Subcutaneous adipose tissue (tissue), 4 donors: Measurements from ENCODE around the gene ATP8A2. TPM values are rescaled to one million over a fixed set of nuclear protein-coding genes. Genes with fewer than 3 reads are reported as not detected.

Experiments used
- total RNA-seq, 4 donors: library from RNA; depleted of rRNA; stranded (reverse); fragments of >200 nt; gene quantifications; one replicate each; pipeline ENCODE4 v1.1.0, GENCODE V29; 2016
- TF ChIP-seq, protein P1 (sequence below): fragments of 450-650 bp; IDR thresholded peaks from one replicate; pipeline ENCODE4 v1.5.1; 2016; ENCODE audit warnings: low read depth, mild to moderate bottlenecking, control low read depth, antibody characterized with exemption, moderate library complexity

The ATP8A2 gene
- total RNA-seq, 4 donors from 2014 or later = under 0.01 to 0.17 TPM; not detected in 2

DNA sequence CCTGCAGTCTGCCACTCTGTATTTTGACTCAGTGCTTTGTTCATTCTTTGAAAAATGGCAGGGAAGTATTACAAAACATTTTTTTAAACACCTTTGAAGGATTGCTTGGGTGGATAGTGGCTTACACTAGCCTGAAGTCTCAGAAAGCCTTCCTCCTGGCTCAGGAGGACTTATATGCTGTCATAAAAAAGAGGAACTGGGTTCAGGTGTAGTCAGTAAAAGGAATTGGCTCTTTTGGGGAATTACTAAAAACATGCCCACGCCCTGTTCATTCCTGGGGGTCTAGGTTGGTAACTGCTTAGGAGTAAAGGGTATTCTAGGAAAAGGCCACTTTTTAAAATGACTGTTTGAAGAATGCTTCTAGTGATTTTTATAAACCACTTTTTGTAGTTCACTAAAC is 493.2 kb downstream of the ATP8A2 start:
- TF ChIP-seq, protein P1, sequence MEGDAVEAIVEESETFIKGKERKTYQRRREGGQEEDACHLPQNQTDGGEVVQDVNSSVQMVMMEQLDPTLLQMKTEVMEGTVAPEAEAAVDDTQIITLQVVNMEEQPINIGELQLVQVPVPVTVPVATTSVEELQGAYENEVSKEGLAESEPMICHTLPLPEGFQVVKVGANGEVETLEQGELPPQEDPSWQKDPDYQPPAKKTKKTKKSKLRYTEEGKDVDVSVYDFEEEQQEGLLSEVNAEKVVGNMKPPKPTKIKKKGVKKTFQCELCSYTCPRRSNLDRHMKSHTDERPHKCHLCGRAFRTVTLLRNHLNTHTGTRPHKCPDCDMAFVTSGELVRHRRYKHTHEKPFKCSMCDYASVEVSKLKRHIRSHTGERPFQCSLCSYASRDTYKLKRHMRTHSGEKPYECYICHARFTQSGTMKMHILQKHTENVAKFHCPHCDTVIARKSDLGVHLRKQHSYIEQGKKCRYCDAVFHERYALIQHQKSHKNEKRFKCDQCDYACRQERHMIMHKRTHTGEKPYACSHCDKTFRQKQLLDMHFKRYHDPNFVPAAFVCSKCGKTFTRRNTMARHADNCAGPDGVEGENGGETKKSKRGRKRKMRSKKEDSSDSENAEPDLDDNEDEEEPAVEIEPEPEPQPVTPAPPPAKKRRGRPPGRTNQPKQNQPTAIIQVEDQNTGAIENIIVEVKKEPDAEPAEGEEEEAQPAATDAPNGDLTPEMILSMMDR = no peak

DNA sequence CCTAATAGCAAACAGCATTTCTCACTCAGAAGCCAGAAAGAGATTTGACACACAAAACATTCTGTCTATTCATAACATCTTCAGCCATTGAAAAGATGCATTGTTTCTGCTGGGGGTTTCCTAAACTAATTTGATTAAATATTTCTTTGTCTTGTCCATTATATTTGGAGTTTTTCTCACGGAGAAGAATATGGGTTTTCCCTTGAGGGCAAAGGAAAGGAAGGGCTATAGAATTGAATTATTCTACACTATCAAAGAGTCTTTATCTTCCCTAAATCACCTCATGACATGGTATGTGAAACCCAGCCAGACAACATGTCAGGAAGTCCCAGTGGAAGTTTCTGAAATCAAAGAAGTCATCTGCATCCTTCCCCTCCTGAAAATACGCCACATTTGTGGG is 493.6 kb downstream of the ATP8A2 start:
- TF ChIP-seq, protein P1 = no peak

DNA sequence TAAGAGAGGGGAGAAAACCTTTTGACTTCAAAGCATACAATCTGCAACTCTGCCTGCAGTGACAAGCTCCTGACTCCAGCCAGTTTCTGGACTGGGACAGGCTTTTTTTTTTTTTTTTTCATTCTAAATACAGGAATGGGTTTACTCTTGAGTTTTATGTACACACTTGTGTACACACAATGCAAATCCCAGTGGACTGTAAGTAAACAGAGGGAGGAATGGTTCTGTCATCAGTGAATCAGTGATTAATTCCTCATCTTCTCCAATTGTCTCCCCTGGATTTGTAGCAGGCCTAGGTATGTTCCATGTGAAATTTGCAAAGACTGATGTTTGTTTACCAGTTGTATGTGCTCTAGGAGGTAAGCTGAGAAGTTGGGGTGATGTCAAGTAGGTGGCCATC is 495.3 kb downstream of the ATP8A2 start:
- TF ChIP-seq, protein P1 = no peak

DNA sequence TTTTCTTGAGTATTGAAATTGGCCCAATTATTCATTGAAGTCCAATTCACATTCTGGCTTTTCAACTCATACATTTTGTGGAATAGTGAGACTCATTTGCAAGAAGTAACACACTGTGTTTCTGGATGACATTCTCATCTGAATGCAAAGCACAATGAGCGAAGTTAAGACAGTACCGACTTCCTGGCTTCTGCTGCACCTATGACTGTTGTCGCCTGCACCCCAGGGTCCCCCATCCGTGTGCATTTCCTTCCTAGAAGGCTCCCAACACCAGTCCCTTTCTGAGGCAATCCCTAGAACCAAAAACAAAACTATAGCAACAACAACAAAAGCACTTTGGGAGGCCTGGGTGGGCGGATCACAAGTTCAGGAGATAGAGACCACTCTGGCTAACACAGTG is 496.7 kb downstream of the ATP8A2 start:
- TF ChIP-seq, protein P1 = no peak

DNA sequence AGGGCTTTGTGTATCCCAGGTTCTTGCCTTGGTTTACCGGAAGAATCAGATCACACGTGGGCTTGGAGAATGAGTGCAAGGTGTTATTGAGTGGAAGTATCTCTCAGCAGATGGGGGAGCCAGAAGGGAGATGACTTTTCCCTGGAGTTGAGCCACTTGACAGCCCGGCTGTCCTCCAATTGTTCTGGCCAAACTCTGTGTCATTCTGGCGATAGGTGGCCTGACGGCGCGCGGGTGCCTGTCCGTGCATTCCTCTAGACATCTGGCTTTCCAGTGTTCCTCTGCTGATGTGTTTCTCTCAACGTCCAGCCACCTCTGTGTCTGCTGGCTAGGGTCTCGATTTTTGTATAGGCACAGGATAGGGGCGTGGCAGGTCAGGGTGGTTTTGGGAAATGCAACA is 498.2 kb downstream of the ATP8A2 start:
- TF ChIP-seq, protein P1 = no peak

DNA sequence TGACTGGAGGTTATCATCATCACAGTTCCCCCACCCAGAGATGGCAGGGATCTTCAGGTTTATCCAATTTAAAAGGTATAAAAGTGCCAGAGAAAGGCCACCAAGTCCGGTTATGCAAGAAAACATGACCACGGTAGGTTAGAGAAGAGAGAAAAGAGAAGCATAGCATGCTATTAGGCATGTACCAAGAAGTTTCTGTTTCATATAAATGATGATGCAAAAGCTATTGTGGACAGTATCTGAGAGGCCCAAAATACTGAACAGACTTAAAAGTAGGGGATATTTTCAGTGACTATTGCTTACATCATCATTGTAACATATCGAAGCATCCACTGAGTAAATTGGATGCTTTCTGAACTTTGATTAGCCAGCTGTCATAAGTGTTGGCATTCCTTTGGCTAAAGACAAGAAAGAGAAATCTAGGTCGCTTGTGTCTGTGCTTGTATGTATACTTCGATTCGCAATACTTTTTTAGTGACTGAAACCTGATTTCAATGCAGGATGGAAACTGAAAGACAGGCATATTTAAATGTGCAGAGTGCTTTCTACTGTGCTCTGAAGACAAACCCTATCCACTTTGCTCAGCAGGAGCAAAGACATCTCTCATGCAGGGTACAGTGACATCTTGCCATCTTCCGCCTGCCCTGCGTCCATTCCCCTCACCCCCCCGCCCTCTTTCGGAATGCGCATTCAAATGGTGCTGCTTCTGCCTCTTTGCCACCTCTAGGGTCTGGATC is 499.8 kb downstream of the ATP8A2 start:
- TF ChIP-seq, protein P1 = no peak

DNA sequence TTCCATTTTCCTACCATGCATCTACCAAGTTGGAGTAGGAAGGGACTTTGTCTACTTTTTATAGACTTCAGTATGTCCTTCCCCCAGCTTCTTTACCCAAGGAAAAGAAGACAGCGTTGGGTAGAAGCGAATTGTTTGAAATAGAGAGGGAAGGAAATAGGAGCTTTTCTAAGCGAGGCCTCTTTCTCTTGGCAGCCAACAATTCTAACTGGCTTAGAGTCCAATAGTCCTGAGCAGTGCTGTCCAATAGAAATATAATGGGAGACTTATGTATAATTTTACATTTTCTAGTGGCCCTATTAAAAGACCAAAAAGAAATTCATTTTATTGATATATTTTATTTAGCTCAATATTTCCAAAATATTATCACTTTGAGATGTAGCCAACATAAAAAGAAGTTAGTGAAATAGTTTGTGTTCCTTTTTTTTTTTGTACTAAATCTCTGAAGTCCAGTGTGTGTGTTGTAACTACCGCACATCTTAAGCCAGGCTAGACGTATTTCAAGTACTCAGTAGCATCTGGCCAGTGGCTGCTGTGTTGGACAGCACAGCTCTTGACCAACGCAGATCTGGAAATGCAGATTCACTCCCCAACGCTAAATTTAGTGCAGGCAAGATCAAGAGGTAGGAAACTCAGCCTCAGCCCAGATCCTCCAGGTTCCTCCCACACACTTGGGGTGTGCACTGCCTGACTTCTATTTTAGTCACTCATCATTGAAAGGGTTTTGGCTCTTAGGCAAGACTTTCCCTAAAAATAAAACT is 500.9 kb downstream of the ATP8A2 start:
- TF ChIP-seq, protein P1 = no peak
